ENCODE data around the gene CIZ1.

The CIZ1 gene

GRCh38 chr9:128151309-128152132 lies 39.9 kb downstream of the CIZ1 start:
- TF ChIP-seq POLR2A (IDR thresholded peaks at IDR 0.05; ENCODE audit: extremely low read depth, insufficient read length) = no peak
- TF ChIP-seq MYC (IDR thresholded peaks at IDR 0.05; ENCODE audit: low read depth, low read length) = no peak
- TF ChIP-seq CTCF (IDR thresholded peaks at IDR 0.05; ENCODE audit: low read depth, low read length) = no peak
- TF ChIP-seq MAX (IDR thresholded peaks at IDR 0.05; ENCODE audit: low read depth, low read length) = no peak
- no peak for DNase-seq (ENCODE audit: low read depth)
- H3K4me3 ChIP-seq (ENCODE audit: low read depth, low read length) = no peak overlapping the region

GRCh38 chr9:128150594-128151308 lies 40.6 kb downstream of the CIZ1 start:
- peak; percentile 43 for DNase-seq (ENCODE audit: low read depth)
- peak; percentile 65 for TF ChIP-seq CTCF (IDR thresholded peaks at IDR 0.05; ENCODE audit: low read depth, low read length)
- TF ChIP-seq MAX (IDR thresholded peaks at IDR 0.05; ENCODE audit: low read depth, low read length) = no peak
- no peak overlapping the region for H3K4me3 ChIP-seq (ENCODE audit: low read depth, low read length)

- no peak for DNase-seq (ENCODE audit: low read depth)
- TF ChIP-seq MYC (IDR thresholded peaks at IDR 0.05; ENCODE audit: low read depth, low read length) (no peak), POLR2A (IDR thresholded peaks at IDR 0.05; ENCODE audit: extremely low read depth, insufficient read length) (no peak), MAX (IDR thresholded peaks at IDR 0.05; ENCODE audit: low read depth, low read length) (no peak), CTCF (IDR thresholded peaks at IDR 0.05; ENCODE audit: low read depth, low read length) (no peak)
- H3K4me3 ChIP-seq (ENCODE audit: low read depth, low read length) = no peak overlapping the region
These were observed 41.3 kb downstream of the CIZ1 start for GRCh38 chr9:128149951-128150593.

- no peak for DNase-seq (ENCODE audit: low read depth)
- TF ChIP-seq POLR2A (IDR thresholded peaks at IDR 0.05; ENCODE audit: extremely low read depth, insufficient read length) (no peak), CTCF (IDR thresholded peaks at IDR 0.05; ENCODE audit: low read depth, low read length) (no peak), MAX (IDR thresholded peaks at IDR 0.05; ENCODE audit: low read depth, low read length) (no peak), MYC (IDR thresholded peaks at IDR 0.05; ENCODE audit: low read depth, low read length) (no peak)
- H3K4me3 ChIP-seq (ENCODE audit: low read depth, low read length) = no peak within 1 kb of the TSS
These were observed 42.2 kb downstream of the CIZ1 start, which contains the start of gene LCN2 for GRCh38 chr9:128149001-128149701. TSS of gene LCN2 (plus strand) at chr9:128149453. CDS start at chr9:128149526, 73 bp downstream.

GRCh38 chr9:128148509-128149000 lies 42.8 kb downstream of the CIZ1 start:
- H3K4me3 ChIP-seq (ENCODE audit: low read depth, low read length) = no peak overlapping the region
- TF ChIP-seq POLR2A (IDR thresholded peaks at IDR 0.05; ENCODE audit: extremely low read depth, insufficient read length) (no peak), MYC (IDR thresholded peaks at IDR 0.05; ENCODE audit: low read depth, low read length) (no peak)
- no peak for DNase-seq (ENCODE audit: low read depth)

Data from NB4 (cell line).